ENCODE data around the gene TCF7L2.

TCF7L2 gene

GRCh38 chr10:112949875-112950507, at the start of gene TCF7L2:
Gene TCF7L2 (plus strand): TSS chr10:112950247. CDS start chr10:112950757, 510 bp downstream.
- Histone ChIP-seq H2AFZ (ENCODE audit: low read depth, low read length) (no peak within 1 kb of the TSS), H3K4me3 (ENCODE audit: low read length) (no peak within 1 kb of the TSS), H4K20me1 (ENCODE audit: insufficient read depth, low read length) (no peaks in the 10 kb centered on the region), H3K4me1 (ENCODE audit: low read length) (no peaks in the 10 kb centered on the region), H3K27ac (ENCODE audit: low read length) (no peak within 1 kb of the TSS), H3K9ac (ENCODE audit: low read length) (no peak within 1 kb of the TSS), H3K9me3 (ENCODE audit: insufficient read depth, low read length) (no peaks in the 10 kb centered on the region), H3K27me3 (ENCODE audit: low read depth, low read length) (peaks cover 10% of the 10 kb centered on the region; the same call in 1 of the 2 replicates), H3K79me2 (ENCODE audit: low read length) (no peaks in the 10 kb centered on the region), H3K36me3 (replicated peaks; ENCODE audit: low read depth, low read length) (no peaks in the 10 kb centered on the region), H3K4me2 (ENCODE audit: low read length) (no peak within 1 kb of the TSS)
- no peak for TF ChIP-seq EZH2phosphoT487 (IDR thresholded peaks at IDR 0.05; ENCODE audit: low read depth)
- TF ChIP-seq CTCF (IDR thresholded peaks at IDR 0.05; ENCODE audit: low read depth, low read length) = no peak

- Histone ChIP-seq H3K4me3 (ENCODE audit: low read length) (no peak overlapping the region), H3K9ac (ENCODE audit: low read length) (no peak overlapping the region), H3K79me2 (ENCODE audit: low read length) (no peaks in the 10 kb centered on the region), H3K9me3 (ENCODE audit: insufficient read depth, low read length) (no peaks in the 10 kb centered on the region), H3K36me3 (replicated peaks; ENCODE audit: low read depth, low read length) (no peaks in the 10 kb centered on the region), H3K27me3 (ENCODE audit: low read depth, low read length) (no peaks in the 10 kb centered on the region), H3K4me2 (ENCODE audit: low read length) (no peak overlapping the region), H3K4me1 (ENCODE audit: low read length) (no peaks in the 10 kb centered on the region), H2AFZ (ENCODE audit: low read depth, low read length) (no peak overlapping the region), H3K27ac (ENCODE audit: low read length) (no peak overlapping the region), H4K20me1 (ENCODE audit: insufficient read depth, low read length) (no peaks in the 10 kb centered on the region)
- no peak for TF ChIP-seq EZH2phosphoT487 (IDR thresholded peaks at IDR 0.05; ENCODE audit: low read depth)
- no peak for TF ChIP-seq CTCF (IDR thresholded peaks at IDR 0.05; ENCODE audit: low read depth, low read length)
Observed at GRCh38 chr10:112902730-112903129, 47.3 kb upstream of the TCF7L2 start.

GRCh38 chr10:112904000-112904399, 46.0 kb upstream of the TCF7L2 start:
- no peak overlapping the region for H3K27ac ChIP-seq (ENCODE audit: low read length)
- no peaks in the 10 kb centered on the region for H4K20me1 ChIP-seq (ENCODE audit: insufficient read depth, low read length)
- no peaks in the 10 kb centered on the region for H3K27me3 ChIP-seq (ENCODE audit: low read depth, low read length)
- no peak for TF ChIP-seq CTCF (IDR thresholded peaks at IDR 0.05; ENCODE audit: low read depth, low read length)
- TF ChIP-seq EZH2phosphoT487 (IDR thresholded peaks at IDR 0.05; ENCODE audit: low read depth) = no peak
- H3K4me3 ChIP-seq (ENCODE audit: low read length) = no peak overlapping the region
- no peak overlapping the region for H2AFZ ChIP-seq (ENCODE audit: low read depth, low read length)
- H3K4me1 ChIP-seq (ENCODE audit: low read length) = no peaks in the 10 kb centered on the region
- no peaks in the 10 kb centered on the region for H3K36me3 ChIP-seq (replicated peaks; ENCODE audit: low read depth, low read length)
- H3K79me2 ChIP-seq (ENCODE audit: low read length) = no peaks in the 10 kb centered on the region
- H3K9ac ChIP-seq (ENCODE audit: low read length) = no peak overlapping the region
- H3K9me3 ChIP-seq (ENCODE audit: insufficient read depth, low read length) = no peaks in the 10 kb centered on the region
- H3K4me2 ChIP-seq (ENCODE audit: low read length) = no peak overlapping the region

- H3K9ac ChIP-seq (ENCODE audit: low read length) = no peak overlapping the region
- no peaks in the 10 kb centered on the region; the same call in 1 of the 2 replicates for H3K27me3 ChIP-seq (ENCODE audit: low read depth, low read length)
- no peaks in the 10 kb centered on the region for H3K36me3 ChIP-seq (replicated peaks; ENCODE audit: low read depth, low read length)
- TF ChIP-seq CTCF (IDR thresholded peaks at IDR 0.05; ENCODE audit: low read depth, low read length) = no peak
- no peak for TF ChIP-seq EZH2phosphoT487 (IDR thresholded peaks at IDR 0.05; ENCODE audit: low read depth)
- no peaks in the 10 kb centered on the region for H3K9me3 ChIP-seq (ENCODE audit: insufficient read depth, low read length)
- H3K4me2 ChIP-seq (ENCODE audit: low read length) = no peak overlapping the region
- H3K27ac ChIP-seq (ENCODE audit: low read length) = no peak overlapping the region
- H3K4me3 ChIP-seq (ENCODE audit: low read length) = no peak overlapping the region
- no peaks in the 10 kb centered on the region for H4K20me1 ChIP-seq (ENCODE audit: insufficient read depth, low read length)
- no peaks in the 10 kb centered on the region for H3K79me2 ChIP-seq (ENCODE audit: low read length)
- H3K4me1 ChIP-seq (ENCODE audit: low read length) = no peaks in the 10 kb centered on the region
- no peak overlapping the region for H2AFZ ChIP-seq (ENCODE audit: low read depth, low read length)
Observed at GRCh38 chr10:112906945-112907344, 43.1 kb upstream of the TCF7L2 start.

All from OCI-LY3 (cell line).